GM12874 (cell line): ENCODE measurements around the gene EXT2.

Experiments
- CTCF ChIP-seq: IDR thresholded peaks from 2 replicates; pipeline ENCODE4 v1.5.1; 2011; ENCODE audit warnings: low read depth, mild to moderate bottlenecking, control low read depth, low read length, moderate library complexity; ENCODE audit not compliant: insufficient read depth

The EXT2 gene

GRCh38 chr11:44150401-44150800 is 54.9 kb downstream of the EXT2 start:
- no peak for TF ChIP-seq CTCF

DNA sequence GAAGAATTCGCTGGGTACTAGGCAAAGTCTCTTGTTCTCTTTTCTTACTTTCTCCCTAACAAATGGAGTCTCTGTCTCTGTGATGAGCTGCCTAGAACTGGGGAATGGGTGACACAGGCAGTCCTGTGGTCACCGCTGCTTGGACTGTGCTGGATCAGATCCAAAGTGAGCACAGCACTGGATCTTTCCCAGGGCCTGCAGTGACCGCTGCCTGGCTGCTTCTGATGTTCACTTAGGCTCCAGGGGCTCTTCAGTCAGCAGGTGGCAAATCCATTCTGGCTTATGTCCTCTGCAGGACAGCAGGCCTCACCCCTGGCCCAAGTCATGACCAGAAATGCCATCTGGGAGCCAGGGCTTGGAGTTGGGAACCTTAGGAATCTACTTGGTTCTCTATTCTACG is 61.5 kb downstream of the EXT2 start:
- no peak for TF ChIP-seq CTCF

DNA sequence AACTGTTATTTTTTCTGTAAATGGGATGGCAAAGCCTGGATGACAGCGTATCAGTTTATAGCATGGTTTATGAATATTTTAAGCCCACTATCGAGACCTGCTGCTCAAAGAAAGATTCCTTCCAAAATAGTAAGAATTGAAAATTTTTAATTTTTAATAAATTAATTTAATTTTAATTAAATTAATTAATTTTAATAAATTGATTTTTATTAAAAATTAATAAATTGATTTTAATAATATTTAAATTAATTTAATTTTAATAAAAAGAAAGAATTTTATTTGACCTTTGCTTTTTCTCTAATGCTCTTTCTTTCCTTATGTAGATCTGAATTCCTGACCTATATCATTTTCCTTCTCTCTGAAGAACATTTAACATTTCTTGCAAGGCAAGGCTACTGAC is 62.9 kb downstream of the EXT2 start:
- no peak for TF ChIP-seq CTCF

- TF ChIP-seq CTCF: no peak
Observed at GRCh38 chr11:44159848-44160721, 64.6 kb downstream of the EXT2 start.

DNA sequence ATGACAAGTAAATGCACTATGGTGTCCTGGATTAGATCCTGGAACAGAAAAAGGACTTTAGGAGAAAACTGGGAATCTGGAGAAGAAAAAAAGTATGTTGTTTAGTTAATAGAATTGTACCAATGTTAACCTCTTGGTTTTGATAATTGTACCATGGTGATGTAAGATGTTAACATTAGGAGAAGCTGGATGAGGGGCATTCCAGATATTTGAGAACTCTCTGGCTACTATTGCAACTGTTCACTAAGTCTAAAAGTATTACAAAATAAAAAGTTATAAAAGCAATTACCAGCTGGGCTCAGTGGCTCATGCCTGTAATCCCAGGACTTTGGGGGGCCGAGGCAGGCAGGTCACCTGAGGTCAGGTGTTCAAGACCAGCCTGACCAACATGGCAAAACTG is 66.5 kb downstream of the EXT2 start:
- no peak for TF ChIP-seq CTCF

- no peak for TF ChIP-seq CTCF
Observed at GRCh38 chr11:44162662-44163061, 67.2 kb downstream of the EXT2 start.

GRCh38 chr11:44165432-44165831 is 70.0 kb downstream of the EXT2 start:
- TF ChIP-seq CTCF: no peak
